ENCODE results near the gene EGFR.

The EGFR gene

GRCh38 chr7:55254596-55255495 is 236.0 kb downstream of the EGFR start:
- peak; percentile 14 to 62 for DNase-seq

GRCh38 chr7:55255496-55256445 is 237.0 kb downstream of the EGFR start:
- peak; percentile 25 to 69 for DNase-seq

DNA sequence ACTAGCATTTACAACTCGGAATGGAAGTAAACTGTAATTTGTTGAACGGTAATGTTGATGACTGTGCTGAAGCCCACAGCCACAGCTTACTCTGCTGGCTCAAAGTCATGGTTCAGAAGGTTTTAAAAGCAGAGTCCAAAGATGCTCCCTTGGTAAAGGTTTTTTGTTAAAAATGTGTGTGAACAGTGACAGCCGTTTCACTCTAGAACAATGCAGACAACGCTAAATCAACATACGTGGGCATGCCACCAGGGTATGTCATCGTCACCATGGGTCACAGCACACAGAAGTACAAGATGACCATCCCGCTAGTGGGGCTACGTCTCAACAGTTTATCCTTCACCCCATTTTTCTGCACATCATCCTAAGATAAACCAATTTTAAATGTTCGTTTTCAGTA is 239.8 kb downstream of the EGFR start:
- no peak for DNase-seq

GRCh38 chr7:55260171-55260570 is 241.4 kb downstream of the EGFR start:
- DNase-seq, result no peak

GRCh38 chr7:55260676-55261385 is 242.0 kb downstream of the EGFR start:
- no peak for DNase-seq
